ENCODE measurements around the gene SH3GL1.

GRCh38 chr19:4337906-4338440 lies 62.4 kb downstream of the SH3GL1 start:
- TF ChIP-seq CTCF (IDR thresholded peaks at IDR 0.05; ENCODE audit: insufficient read depth, low read depth, low read length) (no peak), EZH2 (IDR thresholded peaks at IDR 0.05; ENCODE audit: insufficient read depth, low read length) (no peak)
